ENCODE data around the gene MKNK2. TPM values are rescaled to one million over a fixed set of nuclear protein-coding genes. Genes with fewer than 3 reads are reported as not detected.

Gene MKNK2
- total RNA-seq, 1 experiment from 2014 or later = 112 TPM

DNA sequence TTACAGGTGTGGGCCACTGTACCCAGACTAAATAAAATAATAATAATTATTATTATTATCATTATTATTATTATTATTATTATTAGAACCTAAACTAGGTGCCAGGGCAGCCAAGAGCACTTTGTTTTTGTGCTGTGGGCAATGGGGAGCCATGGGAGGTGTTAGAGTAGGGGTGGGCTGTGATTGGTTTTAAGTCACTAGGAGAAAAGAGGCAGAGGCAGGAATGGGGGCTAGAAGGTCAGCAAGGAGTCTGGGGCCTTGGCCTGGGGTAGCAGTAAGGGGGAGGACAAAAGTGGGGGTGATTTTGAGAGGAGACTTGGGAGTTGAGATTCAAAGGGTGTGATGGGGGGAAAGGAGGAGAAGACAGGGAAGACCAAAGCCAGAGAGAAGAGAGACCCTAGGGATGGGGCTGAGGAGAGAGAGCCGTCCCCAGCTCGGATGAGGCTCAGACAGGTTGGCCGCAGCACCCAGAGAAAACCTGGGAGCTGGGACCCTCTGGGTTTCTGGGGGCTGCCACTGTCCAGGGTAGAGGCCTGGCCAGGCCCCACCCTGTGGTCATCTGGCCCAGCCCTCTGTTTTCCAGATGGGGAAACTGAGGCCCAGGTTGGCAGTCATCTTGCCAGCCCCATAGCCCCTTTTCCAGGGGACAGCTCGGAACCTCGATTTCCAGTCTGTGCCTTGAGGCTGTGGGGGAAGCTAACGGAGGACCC, 17.8 kb downstream of the MKNK2 start:
- DNase-seq (ENCODE audit: low read depth) = no peak

DNA sequence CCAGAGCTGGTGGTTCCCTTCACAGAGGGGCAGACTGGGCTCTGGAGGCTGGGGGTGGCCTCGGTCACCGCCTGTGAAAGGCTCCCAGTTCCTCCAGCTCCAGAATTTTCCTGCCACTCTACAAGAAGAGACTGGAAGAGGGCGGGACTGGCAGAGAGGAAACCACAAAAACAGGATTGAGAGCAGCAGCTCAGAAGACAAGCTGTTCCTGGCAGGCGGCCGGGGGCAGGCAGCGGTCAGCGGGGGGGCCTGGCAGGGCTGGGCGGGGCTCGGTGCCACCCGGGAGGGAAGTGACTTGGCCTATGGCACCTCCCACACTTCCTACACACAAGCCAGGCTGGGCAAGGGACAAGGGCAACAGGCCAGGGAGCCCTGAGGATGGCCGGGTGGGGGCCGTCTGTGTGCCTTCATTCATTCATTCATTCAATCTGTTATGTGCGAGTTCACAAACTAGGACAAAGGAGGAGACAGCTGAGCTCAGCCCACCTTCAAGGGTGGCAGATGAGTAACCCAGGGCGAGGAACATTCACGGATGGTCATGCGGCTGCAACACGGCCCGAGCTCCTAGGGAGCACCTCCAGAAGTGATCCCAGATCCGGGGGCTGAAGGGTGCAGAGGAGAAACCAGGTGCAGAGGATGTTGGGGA, 18.6 kb downstream of the MKNK2 start:
- peak; percentile 91 for DNase-seq (ENCODE audit: low read depth)

DNA sequence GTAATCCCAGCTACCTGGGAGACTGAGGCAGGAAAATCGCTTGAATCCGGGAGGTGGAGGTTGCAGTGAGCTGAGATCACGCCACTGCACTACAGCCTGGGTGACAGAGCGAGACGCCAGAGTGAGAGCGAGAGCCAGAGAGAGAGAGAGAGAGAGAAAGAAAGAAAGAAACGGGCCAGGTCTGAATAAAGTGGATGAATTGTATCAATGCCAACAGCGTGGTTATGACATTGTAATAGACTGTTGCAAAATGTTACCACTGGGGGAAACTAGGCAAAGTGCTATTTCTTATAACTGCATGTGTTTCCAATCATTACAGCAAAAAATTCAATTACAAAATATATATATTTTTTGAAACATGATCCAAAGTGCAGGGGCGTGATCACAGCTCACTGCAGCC, 23.7 kb downstream of the MKNK2 start:
- DNase-seq (ENCODE audit: low read depth) = no peak

DNA sequence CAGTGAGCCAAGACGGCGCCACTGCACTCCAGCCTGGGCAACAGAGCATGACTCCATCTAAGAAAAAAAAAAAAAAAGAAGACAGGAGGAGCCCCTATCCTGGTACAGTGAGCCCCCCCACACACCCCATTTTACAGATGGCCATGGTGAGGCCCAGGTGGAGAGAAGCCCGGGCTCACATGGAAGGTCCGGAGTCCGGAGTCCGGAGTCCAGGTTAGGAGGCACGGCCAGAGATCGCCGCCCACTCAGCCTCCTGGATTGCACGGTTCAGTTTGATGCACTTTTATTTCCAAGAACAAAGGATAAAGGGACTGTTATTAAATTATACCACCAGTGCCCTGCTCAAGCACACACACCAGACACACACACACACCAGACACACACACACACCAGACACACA, 24.3 kb downstream of the MKNK2 start:
- no peak for DNase-seq (ENCODE audit: low read depth)

DNA sequence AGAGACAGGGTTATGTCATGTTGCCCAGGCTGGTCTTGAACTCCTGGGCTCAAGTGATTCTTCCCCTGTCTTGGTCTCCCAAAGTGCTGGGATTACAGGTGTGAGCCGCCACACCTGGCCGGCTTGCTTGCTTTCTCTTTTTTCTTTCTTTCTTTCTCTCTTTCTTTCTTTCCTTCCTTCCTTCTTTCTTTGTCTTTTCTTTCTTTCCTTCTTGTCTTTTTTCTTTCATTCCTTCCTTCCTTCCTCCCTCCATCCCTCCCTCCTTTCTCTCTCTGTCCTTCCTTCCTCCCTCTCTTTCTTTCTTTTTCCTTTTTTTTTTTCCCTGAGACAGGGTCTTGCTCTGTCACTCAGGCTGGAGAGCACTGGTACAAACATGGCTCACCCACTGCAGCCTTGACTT, 28.8 kb downstream of the MKNK2 start:
- no peak for DNase-seq (ENCODE audit: low read depth)

DNA sequence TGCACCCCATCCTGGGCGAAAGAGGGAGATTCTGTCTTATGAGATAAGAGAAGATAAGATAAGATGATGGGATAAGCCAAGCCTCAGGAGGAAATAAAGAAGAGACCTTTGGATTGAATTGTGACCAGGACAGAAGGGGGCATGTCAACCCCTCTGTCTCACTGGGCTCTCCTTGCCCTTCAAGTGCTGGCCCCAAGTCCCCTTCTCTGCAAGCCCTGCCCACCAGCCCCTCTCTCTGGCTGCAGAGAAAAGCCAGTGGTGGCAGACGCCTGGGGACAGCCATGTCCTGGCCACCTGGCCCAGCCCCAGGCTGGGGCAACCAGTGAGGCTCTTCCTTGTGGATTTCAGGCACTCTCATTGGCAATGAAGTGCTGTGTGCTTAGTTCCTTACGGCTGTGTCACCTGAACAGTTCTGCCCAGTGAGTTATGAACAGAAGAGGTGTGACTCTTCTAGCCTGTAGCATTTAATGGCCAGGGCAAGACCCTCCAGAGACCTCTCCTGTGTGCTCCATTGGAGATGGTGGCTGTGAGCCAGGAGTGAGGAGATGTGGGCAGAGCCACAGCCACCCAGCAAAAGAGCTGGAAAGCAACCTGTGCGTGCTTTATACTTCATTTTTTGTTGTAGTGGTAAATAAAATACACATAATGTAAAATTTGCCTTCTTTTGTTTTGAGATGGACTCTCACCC, 29.4 kb downstream of the MKNK2 start:
- DNase-seq (ENCODE audit: low read depth) = no peak

DNA sequence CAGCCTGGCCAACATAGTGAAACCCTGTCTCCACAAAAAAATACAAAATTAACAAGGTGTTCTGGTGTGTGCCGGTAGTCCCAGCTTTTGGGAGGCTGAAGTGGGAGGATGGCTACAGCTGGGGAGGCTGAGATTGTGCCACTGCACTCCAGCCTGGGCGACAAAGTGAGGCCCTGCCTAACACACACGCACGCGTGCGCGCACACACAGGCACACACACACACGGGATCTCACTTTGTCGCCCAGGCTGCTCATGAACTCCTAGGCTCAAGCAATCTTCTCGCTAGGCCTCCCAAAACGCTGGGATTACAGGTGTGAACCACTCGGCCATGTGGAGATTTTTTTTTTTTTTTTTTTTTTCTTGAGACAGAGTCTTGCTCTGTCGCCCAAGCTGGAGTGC, 32.3 kb downstream of the MKNK2 start:
- DNase-seq (ENCODE audit: low read depth) = no peak

DNA sequence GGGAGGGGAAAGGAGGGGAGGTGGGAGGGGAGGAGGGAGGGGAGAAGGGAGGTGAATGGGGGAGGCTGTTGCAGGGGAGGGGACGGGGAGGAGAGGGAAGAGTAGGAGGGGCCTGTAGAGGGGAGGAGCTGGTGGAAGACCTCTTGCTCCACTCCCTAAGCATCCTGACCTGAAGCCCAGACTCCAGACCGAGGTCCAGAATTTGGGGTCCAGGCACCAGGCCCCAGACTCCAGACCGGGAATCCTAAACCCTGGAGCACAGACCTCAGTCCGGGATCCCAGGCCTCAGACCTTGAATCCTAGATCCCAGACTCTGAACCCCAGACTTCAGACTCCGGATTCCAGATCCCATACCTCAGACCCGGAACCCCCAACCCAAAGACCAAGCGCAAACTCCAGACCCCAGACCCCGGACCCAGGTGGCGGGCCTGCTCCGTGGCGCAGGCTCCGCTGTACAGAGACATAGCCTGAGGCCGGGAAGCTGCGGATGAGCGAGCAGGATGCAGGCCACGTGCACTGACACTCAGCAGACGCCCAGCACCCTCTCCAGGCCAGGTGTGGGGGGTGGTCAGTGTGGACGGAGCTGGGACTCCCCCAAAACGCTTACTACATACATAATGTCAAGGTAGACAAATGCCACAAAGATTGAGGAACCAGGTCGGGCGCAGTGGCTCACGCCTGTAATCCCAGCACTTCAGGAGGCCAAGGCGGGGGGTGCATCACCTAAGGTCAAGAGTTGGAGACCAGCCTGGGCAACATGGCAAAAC, 34.8 kb downstream of the MKNK2 start:
- DNase-seq (ENCODE audit: low read depth) = peak; percentile 64

DNA sequence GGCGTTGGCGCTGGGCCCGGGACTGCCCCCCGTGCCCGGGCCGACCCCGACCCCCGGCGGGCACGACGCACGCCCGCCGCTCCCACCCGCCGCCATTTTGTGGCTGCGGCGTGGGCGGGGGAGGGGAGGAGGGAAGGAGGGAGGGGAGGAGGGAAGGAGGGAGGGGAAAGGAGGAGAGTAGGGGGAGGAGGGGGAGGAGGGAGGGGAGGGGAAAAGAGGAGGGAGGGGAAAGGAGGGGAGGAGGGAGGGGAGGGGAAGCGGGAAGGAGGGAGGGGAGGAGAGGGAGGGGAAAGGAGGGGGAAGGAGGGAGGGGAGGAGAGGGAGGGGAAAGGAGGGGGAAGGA, 35.5 kb downstream of the MKNK2 start, which contains the start of gene BTBD2:
TSS of gene BTBD2 (minus strand) at position 107 of the 343 bp plus-strand sequence. CDS start at position 96, 11 bp downstream.
- no peak for DNase-seq (ENCODE audit: low read depth)

DNA sequence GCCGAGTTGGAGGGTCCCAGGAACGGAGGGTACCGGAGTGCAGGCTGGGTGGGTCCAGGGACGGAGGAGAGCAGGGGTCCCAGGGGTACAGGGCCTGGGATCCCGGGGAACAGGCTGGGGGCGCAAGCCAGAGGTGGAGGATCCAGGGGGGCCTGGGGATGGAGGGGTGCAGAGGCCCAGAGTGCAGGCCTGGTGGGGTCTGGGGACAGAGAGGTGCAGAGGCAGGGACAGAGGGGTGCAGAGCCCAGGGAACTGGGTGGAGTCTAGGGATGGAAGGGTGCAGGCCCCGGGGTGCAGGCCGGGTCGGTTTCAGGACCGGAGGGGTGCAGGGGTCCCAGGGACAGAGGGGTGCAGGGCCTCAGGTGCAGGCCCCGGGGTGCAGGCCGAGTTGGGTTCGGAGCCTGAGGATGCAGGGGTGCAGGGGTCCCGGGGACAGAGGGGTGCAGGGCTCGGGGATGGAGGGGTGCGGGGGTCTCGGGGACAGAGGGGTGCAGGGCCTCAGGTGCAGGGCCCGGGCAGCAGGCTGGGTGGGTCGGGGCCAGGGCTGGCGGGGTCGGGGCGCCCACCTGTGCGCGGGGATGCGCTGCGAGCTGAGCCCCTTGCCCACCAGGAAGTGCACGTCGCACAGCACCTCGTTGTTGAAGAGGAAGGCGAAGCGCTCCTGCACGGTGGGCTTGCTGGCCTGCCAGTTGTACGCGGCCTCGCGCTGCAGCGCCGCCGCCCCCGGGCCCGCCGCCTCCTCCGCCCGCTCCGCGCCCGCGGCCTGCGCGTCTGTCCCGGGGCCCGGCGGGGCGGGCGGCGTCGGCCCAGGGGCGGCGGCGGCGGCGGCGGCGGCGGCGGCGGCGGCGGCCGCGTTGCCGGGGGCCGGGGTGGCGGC, 36.1 kb downstream of the MKNK2 start:
- no peak for DNase-seq (ENCODE audit: low read depth)

DNA sequence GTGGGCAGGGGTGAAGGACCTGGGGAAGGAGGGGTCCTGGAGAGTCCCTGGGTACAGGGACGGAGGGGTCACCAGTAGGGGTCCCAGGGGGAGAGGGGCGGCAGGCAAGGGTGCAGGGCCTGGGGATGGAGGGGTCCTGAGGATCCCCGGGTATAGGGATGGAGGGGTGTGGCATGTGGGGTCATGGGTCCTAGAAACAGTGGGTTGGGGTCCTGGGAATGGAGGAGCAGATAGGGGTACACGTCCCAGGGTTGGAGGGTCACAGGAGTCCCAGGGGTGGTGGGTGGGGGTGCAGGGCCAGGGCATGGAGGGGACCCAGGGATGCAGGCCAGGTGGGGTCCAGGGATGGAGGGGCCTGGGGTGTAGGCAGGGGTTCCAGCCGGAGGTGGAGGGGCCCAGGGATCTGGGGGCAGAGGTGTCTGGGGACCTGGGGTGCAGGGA, 36.9 kb downstream of the MKNK2 start:
- no peak for DNase-seq (ENCODE audit: low read depth)

DNA sequence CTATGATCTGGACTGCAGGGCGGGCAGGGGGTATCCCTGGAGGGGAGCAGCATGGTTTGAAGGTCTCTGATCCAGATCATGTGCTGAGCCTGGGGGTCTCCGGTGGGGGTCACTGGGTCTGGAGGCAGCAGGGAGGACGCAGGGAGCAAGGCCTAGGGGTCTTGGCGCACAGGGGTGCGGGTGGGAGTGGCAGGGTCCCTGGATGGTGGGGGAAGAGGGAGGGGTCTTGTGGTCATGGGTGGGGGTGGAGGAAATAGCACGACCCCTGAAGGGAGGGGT, 37.4 kb downstream of the MKNK2 start:
- DNase-seq (ENCODE audit: low read depth) = no peak

DNA sequence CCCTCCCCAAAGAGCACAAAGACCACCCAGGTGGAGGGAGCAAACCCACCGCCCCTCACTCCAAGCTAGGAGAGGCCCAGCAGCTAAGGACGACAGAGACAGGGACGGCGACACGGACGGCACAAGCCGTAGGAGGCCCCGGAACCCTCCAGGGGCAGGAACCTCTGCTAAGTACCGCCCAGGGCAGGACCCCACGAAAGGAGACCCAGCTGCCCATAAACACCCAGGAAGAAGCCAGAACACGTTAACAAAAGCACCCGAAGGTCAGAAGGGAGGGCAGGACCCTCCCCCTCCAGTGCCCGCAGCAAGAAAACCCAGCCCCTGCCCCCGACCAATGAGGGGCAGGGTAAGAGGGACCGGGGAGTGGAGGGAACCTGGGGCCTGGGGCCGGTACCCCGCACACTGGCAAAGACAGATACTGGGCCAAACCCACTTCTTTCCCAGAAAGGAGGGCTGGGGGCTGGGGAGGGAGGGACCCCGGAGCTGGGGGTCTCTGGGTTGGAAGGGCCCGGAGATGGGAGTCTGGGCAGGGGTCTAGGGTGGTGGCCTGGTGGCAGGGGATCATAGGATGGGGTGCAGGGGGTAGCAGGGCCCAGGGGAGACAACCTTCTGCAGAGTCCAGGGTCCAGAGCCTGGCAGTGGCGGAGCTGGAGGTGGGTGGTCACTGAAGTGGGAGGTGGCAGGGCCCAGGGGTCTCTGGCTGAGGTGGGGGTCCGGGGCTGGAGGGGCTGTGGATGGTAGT, 37.9 kb downstream of the MKNK2 start:
- DNase-seq (ENCODE audit: low read depth) = no peak

DNA sequence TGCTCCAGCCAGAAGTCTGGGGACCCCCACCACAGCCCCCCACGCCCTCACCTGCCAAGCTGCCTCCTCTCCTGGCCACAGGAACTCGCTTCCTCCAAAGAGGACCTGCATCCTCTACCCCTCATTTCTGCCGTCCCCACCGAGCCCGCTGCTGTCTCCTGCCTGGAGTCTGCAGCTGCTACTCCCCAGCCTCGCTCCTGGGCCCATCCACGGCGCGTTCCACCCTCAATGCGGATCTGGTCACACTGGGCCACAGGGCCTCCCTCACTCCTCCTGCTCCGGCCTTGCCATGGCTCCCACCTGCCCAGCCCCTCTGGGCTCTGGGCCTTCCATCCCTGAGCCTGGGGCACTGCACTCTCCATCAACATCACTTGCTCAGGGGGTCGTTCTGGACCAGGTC, 39.9 kb downstream of the MKNK2 start:
- no peak for DNase-seq (ENCODE audit: low read depth)

DNA sequence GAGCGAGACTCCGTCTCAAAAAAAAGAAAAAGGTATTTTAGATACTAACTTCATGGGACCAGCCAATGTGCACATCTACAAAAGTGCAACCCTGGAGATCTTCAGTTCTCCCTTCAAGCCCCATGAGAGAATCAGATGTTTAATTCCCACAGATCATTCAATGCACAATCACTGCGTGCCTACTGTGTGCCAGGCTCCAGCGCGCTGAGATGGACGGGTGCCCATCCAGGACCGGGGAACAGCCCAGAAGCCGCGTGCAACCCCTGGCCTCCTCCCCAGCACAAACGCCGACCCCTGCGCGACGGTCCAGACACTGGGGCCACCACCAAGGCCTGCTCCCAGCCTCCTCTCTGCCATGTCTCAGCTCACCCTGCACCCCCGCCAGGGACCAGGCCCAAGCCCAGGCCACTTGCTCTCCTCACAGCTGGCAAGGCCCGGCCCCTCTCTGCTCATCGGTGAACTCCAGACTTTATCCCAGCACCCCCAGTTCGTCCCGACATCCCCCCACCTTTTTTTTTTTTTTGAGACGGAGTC, 40.8 kb downstream of the MKNK2 start:
- DNase-seq (ENCODE audit: low read depth) = no peak

DNA sequence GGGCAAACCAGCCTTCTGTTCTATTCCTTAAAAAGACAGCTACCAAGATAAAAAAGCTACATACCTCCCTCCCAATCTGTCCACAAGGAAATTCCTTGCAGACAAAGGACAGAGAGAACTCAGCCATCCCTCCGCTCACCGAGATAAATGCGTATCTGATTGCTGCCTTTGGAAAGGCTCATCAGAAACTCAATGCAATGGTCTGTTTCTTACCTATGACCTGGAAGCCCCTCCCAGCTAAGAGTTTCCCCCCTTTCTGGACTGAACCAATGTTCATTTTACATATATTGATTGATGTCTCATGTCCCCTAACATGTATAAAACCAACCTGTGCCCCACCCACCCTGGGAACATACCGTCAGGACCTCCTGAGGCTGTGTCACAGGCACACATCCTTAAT, 47.2 kb downstream of the MKNK2 start:
- no peak for DNase-seq (ENCODE audit: low read depth)

DNA sequence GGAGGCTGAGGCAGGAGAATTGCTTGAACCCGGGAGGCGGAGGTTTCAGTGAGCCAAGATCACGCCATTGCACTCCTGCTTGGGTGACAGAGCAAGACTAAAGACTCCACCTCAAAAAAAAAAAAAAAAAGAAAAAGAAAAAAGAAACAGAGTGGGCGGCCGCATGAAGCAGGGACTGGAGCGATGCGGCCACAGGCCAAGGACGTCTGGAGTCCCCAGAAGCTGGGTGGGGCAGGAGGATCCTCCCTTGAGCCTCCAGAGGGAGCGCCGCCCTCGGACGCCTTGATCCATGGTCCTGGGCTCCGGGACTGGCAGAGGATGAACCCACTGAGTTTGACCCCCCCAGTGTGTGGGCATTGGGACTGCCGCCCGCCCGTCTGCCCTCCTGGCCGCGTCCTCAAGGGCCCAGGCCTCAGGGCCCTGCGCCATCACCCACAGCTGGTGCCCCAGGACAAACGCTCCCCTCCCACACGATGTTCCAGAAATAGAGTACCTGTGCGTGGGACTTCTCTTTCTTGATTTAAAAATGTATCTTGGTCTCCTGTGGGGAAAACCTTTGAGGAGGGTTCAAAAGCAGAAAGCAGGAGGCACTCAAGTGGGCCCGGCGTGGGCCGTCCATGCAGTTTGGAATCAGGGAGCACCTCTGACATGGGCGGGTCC, 51.1 kb downstream of the MKNK2 start:
- no peak for DNase-seq (ENCODE audit: low read depth)

DNA sequence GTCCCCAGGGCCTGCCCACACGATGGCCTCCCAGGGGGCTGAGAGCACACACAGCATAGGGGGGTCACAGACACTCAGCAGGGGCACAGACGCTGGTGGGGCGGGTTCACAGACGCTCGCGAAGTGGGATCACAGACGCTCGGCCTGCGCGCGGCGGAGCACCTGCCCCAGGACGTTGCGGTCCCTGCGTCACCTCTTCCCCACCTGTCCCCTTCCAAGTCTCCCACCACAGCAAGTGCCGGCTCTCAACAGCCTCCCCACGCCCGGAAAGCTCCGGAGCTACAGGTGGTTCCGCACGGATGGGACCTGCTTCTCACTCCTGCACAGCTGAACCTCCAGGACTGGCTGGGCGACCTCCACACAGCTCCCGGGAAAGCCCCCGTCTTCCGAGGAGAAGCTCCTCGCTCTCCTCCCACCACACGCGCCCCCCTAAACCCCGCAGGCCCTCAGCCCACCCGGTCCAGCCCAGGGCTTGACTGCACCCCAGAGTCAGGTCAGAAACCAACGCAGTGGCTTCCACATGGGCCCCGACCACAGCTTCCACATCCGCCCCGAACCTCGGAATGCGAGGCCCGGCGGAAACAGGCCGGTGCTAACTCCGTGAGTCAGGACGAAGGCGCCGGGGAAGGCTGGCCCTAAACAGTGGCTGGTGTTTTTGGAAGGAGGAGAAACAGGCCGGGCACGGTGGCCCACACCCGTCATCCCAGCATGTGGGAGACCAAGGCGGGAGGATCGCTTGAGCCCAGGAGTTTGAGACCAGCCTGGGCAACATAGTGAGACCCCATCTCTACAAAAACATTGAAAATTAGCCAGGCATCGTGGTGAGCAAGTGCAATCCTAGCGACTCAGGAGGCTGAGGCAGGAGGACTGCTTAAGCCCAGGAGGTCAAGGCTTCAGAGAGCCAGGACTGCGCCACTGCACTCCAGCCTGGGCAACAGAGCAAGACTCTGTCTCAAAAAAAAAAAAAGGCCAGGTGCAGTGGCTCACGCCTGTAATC, 52.0 kb downstream of the MKNK2 start:
- DNase-seq (ENCODE audit: low read depth) = no peak

Data from HT1080 (cell line).